ENCODE results near the gene IKZF3. TPM values are rescaled to one million over a fixed set of nuclear protein-coding genes. Genes with fewer than 3 reads are reported as not detected.
"Not testable (repeated sequence)": the region's sequence is repeated elsewhere in the genome, so short reads cannot be mapped to it uniquely, and the experiment has no call there.

IKZF3 gene
- polyA plus RNA-seq, 4 donors = 0.14 to 0.33 (median 0.25) TPM

- DNase-seq (ENCODE audit: low read depth in 4 of 4, low spot score in 2 of 4) = no peak
Observed at GRCh38 chr17:39757931-39758873, 105.9 kb downstream of the IKZF3 start.

DNA sequence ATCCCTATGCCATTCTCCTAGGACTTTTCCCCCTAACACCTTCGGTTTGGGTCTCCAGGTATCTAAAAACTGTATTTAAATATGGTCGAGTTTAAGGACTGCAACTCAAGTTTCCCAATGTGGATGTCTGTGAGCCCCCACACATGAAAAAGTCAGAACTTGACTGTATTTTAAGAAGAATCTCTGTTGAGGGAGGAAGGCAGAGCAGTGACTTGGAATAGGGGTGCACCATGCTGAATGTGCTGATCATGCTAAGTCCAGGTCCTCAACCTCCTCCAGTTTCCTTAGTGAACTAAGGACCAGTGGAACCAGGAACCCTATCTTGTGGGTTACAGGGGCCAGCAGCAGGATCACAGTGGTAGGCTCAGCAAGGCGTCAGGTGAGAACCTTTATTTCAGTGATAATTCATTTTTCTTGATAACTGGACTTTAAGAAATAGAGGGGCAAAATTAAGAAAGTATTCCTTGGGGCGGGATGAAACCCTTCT, 106.9 kb downstream of the IKZF3 start:
- no peak for DNase-seq (ENCODE audit: low read depth in 4 of 4, low spot score in 2 of 4)

- DNase-seq (ENCODE audit: low read depth in 4 of 4, low spot score in 2 of 4) = no peak
Observed at GRCh38 chr17:39756380-39757079, 107.6 kb downstream of the IKZF3 start.

GRCh38 chr17:39755554-39756379, 108.3 kb downstream of the IKZF3 start:
- no peak for DNase-seq (ENCODE audit: low read depth in 4 of 4, low spot score in 2 of 4)

GRCh38 chr17:39754958-39755553, 109.1 kb downstream of the IKZF3 start:
- no peak for DNase-seq (ENCODE audit: low read depth in 4 of 4, low spot score in 2 of 4)

GRCh38 chr17:39754161-39754957, 109.8 kb downstream of the IKZF3 start:
- no peak for DNase-seq (ENCODE audit: low read depth in 4 of 4, low spot score in 2 of 4)

GRCh38 chr17:39753514-39754160, 110.5 kb downstream of the IKZF3 start:
- DNase-seq (ENCODE audit: low read depth in 4 of 4, low spot score in 2 of 4) = no peak

- no peak for DNase-seq (ENCODE audit: low read depth in 4 of 4, low spot score in 2 of 4)
Observed at GRCh38 chr17:39752241-39752881, 111.8 kb downstream of the IKZF3 start.

DNA sequence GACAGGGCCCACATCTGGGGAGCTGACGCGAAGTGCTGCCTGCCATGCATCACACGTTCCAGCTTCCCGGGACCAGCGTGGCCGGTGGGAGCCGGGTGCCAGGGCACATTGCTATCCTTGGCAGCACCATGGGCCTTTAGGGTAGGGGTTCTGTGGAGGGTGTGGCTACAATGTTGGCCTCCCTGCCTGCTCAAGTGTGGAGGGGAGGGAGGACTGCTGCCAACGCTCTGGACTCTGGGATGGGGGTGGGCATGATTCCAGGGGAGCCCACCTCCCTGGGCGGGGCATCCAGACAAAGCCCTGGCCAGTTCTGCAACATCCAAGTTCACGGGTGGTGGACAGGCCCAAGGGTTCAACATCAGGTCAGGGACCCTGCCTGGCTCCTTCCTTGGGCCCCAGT, 112.5 kb downstream of the IKZF3 start:
- DNase-seq (ENCODE audit: low read depth in 4 of 4, low spot score in 2 of 4) = no peak

DNA sequence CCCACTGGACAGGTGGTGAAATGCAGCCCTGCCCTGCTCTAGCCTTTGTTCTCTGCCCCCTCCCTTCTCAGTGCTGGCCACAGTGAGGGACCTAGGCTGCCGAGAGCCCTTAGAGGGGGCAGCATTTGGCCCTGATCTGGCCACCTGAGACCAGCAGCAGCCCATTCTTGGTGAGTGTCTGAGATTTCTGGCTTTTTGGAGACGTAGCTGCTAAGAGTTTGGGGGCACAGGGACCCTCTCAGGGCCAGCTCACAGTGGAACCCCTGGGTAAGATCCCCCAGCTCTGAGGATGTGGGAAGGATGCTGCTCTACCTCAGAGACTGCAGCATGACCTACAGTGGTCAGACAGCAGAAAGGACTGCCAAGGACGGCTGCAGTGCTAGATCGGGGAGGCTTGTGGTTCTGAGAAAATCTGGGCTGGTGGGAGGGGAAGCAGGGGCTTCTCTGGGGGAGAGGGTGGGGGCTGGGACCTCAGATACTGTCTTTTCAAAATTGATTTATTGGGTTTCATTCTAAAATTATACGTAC, 113.0 kb downstream of the IKZF3 start:
- no peak for DNase-seq (ENCODE audit: low read depth in 4 of 4, low spot score in 2 of 4)

GRCh38 chr17:39750131-39751015, 113.7 kb downstream of the IKZF3 start:
- no peak for DNase-seq (ENCODE audit: low read depth in 4 of 4, low spot score in 2 of 4)

DNA sequence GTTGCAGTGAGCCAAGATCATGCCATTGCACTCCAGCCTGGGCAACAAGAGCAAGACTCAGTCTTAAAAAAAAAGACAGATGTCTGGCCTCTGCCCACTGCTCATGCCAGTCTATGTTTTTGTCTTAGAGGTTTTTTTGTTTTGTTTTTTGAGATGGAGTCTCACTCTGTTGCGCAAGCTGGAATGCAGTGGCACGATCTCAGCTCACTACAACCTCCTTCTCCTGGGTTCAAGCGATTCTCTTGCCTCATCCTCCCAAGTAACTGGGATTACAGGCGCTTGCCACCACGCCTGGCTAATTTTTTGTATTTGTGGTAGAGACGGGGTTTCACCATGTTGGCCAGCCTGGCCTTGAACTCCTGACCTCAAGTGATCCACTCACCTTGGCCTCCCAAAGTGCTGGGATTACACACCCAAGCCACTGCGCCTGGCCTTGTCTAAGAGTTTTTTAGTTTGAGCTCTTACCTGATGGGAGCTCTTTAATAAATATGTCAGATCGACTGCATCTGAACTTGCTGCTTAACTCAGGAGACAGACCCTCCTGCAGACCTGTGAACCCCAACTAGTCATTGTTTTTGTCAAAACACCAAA, 115.6 kb downstream of the IKZF3 start:
- not testable (repeated sequence) for DNase-seq (ENCODE audit: low read depth in 4 of 4, low spot score in 2 of 4)

GRCh38 chr17:39747745-39748144, 116.4 kb downstream of the IKZF3 start:
- DNase-seq (ENCODE audit: low read depth in 4 of 4, low spot score in 2 of 4) = no peak

DNA sequence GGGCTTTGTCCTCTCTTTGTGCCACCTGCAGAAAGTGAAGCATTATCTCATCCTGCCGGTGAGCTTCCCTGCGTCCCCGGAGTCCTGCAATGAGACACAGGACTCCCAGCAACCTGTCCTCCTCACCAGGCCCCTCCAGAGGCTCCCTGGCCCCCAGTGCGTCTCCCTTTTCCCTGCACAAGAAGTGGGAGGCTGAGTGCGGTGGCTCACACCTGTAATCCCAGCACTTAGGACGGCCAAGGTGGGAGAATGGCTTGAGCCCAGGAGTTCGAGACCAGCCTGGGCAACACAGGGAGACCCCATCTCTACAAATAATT, 118.0 kb downstream of the IKZF3 start:
- no peak for DNase-seq (ENCODE audit: low read depth in 4 of 4, low spot score in 2 of 4)

DNA sequence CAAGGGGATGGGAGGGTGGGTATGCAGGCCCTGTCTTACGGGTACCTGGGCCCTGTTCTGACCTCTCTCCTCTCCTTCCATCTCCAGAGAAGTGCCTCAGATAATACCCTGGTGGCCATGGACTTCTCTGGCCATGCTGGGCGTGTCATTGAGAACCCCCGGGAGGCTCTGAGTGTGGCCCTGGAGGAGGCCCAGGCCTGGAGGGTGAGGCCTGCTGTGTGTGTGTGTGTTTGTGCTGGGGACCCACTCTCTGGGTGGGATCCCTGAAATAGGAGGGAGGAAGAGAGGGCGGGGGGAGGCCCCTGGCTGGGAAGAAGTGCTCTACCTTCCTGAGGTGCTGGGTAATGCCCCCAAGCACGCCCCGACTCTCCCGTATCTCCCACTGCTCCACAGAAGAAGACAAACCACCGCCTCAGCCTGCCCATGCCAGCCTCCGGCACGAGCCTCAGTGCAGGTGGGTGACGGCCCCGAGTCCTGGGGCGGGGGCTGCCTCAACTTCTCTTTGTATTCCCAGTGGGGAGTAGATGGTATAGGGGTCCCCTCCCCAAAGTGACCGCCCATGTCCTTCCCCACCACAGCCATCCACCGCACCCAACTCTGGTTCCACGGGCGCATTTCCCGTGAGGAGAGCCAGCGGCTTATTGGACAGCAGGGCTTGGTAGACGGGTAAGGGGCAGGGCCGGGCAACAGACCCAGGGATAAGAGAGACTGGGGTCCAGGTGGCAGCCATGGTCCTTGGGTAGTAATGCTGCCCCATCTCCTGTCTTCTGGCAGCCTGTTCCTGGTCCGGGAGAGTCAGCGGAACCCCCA, 118.6 kb downstream of the IKZF3 start:
- no peak for DNase-seq (ENCODE audit: low read depth in 4 of 4, low spot score in 2 of 4)

- DNase-seq (ENCODE audit: low read depth in 4 of 4, low spot score in 2 of 4) = no peak
Observed at GRCh38 chr17:39744836-39745215, 119.3 kb downstream of the IKZF3 start.
